Measurements from ENCODE around the gene CIART. TPM values are rescaled to one million over a fixed set of nuclear protein-coding genes. Genes with fewer than 3 reads are reported as not detected.

Gene CIART
- polyA plus RNA-seq, 1 of the 3 experiments (the other 2 are of a cell fraction), result 3.2 TPM

- TF ChIP-seq REST (IDR thresholded peaks at IDR 0.05; ENCODE audit: low read depth, low read length), result no peak
- no peak for TF ChIP-seq GATA2 (CRISPR knock-in tag; IDR thresholded peaks at IDR 0.05)
- TF ChIP-seq NRF1 (IDR thresholded peaks at IDR 0.05; ENCODE audit: low read depth, low read length), result no peak
These were observed 50.4 kb downstream of the CIART start (continued) for GRCh38 chr1:150332651-150333290.

Small RNAs within 50 kb of the gene (small RNA-seq; reads per million reads assigned to genes)
- gene RNU2-17P, result 0 to 14.5 (median 2.4) reads per million in 7 experiments

Other genes with a start within 250 kb of the CIART start
- gene VPS45, start 214.8 kb upstream of the CIART start, polyA plus RNA-seq (2012; rRNA removed), result 31.5 and 48.7 TPM in 2 replicates
- gene PLEKHO1, start 132.6 kb upstream of the CIART start, polyA plus RNA-seq (2012; rRNA removed), result 27.8 and 33.5 TPM in 2 replicates
- gene ANP32E, start 46.4 kb upstream of the CIART start, polyA plus RNA-seq (2012; rRNA removed), result 8.2 and 8.7 TPM in 2 replicates
- gene CA14, start 24.8 kb upstream of the CIART start, polyA plus RNA-seq (2012; rRNA removed), result 0.08 and 0.16 TPM in 2 replicates
- gene APH1A, start 13.5 kb upstream of the CIART start, polyA plus RNA-seq (2012; rRNA removed), result 175 and 232 TPM in 2 replicates
- gene C1orf54, start 9.8 kb upstream of the CIART start, polyA plus RNA-seq (2012; rRNA removed), result 18.0 and 25.7 TPM in 2 replicates
- gene MRPS21, start 11.3 kb downstream of the CIART start, polyA plus RNA-seq (2012; rRNA removed), result 136 and 173 TPM in 2 replicates
- gene PRPF3, start 39.0 kb downstream of the CIART start, polyA plus RNA-seq (2012; rRNA removed), result 27.2 and 38.2 TPM in 2 replicates
- 9.2 and 10.3 TPM in 2 replicates for gene RPRD2, start 81.6 kb downstream of the CIART start, polyA plus RNA-seq (2012; rRNA removed)
- 22.2 and 22.7 TPM in 2 replicates for gene TARS2, start 204.9 kb downstream of the CIART start, polyA plus RNA-seq (2012; rRNA removed)
- gene ECM1, start 225.6 kb downstream of the CIART start, polyA plus RNA-seq (2012; rRNA removed), result 20.2 and 32.3 TPM in 2 replicates
- gene FALEC, start 233.2 kb downstream of the CIART start, polyA plus RNA-seq (2012; rRNA removed), result 0.50 and 0.72 TPM in 2 replicates